CD4-positive, alpha-beta memory T cell (primary cell): Measurements from ENCODE around the gene SH3BP2. TPM values are rescaled to one million over a fixed set of nuclear protein-coding genes. Genes with fewer than 3 reads are reported as not detected.

ENCODE experiments used
- CTCF ChIA-PET: fragments of 350-600 bp; sonication (Branson Sonifier 250); formaldehyde crosslinking; loops from one replicate; lab custom pipeline; 2021; ENCODE audit warnings: inconsistent platforms; ENCODE audit not compliant: partially characterized antibody; lab: Charles Lee
- POLR2A ChIA-PET: fragments of 350-600 bp; sonication (Branson Sonifier 250); formaldehyde crosslinking; loops from one replicate; lab custom pipeline; 2021; ENCODE audit not compliant: partially characterized antibody; lab: Charles Lee
- DNase-seq, 5 donors: peaks; one replicate each; pipeline versions ENCODE4 v3.0.0 to v3.0.0-alpha.2; 2020 to 2022; ENCODE audit warnings: mixed read lengths in 1 of 5
- H3K27ac ChIP-seq: one replicate; pipeline ENCODE4 v1.7.0; 2013; ENCODE audit warnings: low read depth, low read length
- H3K27me3 ChIP-seq: 2 replicates; pipeline ENCODE4 v1.7.0; 2013; ENCODE audit warnings: mild to moderate bottlenecking, low read length, moderate library complexity; ENCODE audit not compliant: insufficient read depth
- H3K36me3 ChIP-seq: 2 replicates; pipeline ENCODE4 v1.7.0; 2013; ENCODE audit warnings: mild to moderate bottlenecking, low read length, moderate library complexity; ENCODE audit not compliant: insufficient read depth
- H3K4me1 ChIP-seq: 2 replicates; pipeline ENCODE4 v1.7.0; 2013; ENCODE audit warnings: mild to moderate bottlenecking, low read length, moderate library complexity; ENCODE audit not compliant: insufficient read depth
- H3K4me3 ChIP-seq, 2 donors: one replicate each; pipeline ENCODE4 v1.7.0; 2013; ENCODE audit warnings: low read length in 2 of 2, mild to moderate bottlenecking in 1 of 2
- H3K9me3 ChIP-seq, 2 donors: one replicate each; pipeline ENCODE4 v1.7.0; 2013; ENCODE audit warnings: low read length in 2 of 2, control low read depth in 1 of 2; ENCODE audit not compliant: control insufficient read depth in 1 of 2
- H3K27ac Mint-ChIP-seq, 7 donors: one replicate each; pipeline ENCODE4 v1.8.0; 2020 to 2021; ENCODE audit warnings: mixed read lengths in 7 of 7, mild to moderate bottlenecking in 6 of 7, inconsistent platforms in 3 of 7, moderate library complexity in 3 of 7
- H3K27me3 Mint-ChIP-seq, 2 donors: one replicate each; pipeline ENCODE4 v1.8.0; 2020 to 2021; ENCODE audit warnings: mixed read lengths in 2 of 2
- H3K36me3 Mint-ChIP-seq, 2 donors: one replicate each; pipeline ENCODE4 v1.8.0; 2020 to 2021; ENCODE audit warnings: mixed read lengths in 2 of 2, inconsistent platforms in 1 of 2, mild to moderate bottlenecking in 1 of 2
- H3K4me1 Mint-ChIP-seq, 4 donors: one replicate each; pipeline ENCODE4 v1.8.0; 2020 to 2021; ENCODE audit warnings: mixed read lengths in 4 of 4, mild to moderate bottlenecking in 1 of 4
- H3K4me3 Mint-ChIP-seq, 8 donors: one replicate each; pipeline ENCODE4 v1.8.0; 2020 to 2021; ENCODE audit warnings: mixed read lengths in 8 of 8, mild to moderate bottlenecking in 7 of 8, moderate library complexity in 6 of 8, inconsistent platforms in 3 of 8
- H3K9me3 Mint-ChIP-seq, 8 donors: one replicate each; pipeline ENCODE4 v1.8.0; 2020 to 2021; ENCODE audit warnings: mixed read lengths in 8 of 8, mild to moderate bottlenecking in 5 of 8, inconsistent platforms in 3 of 8, moderate library complexity in 1 of 8
- intact Hi-C: fragments of 100-400 bp; cut with micrococcal nuclease; formaldehyde crosslinking; loops from one replicate; pipeline ENCODE4 v1.15.1; 2023
- polyA plus RNA-seq, 2 donors: library from polyadenylated mRNA; unstranded; fragments of 300-500 nt; fragmentation: Illumina TruSeq; gene quantifications; one replicate each; pipeline ENCODE4 v1.2.3, GENCODE V29; 2021
- total RNA-seq, 2 experiments: library from RNA; stranded (reverse); gene quantifications; one replicate each; pipeline ENCODE4 v1.2.3, GENCODE V29; 2021

SH3BP2 gene
- total and polyA plus RNA-seq, 4 experiments from 2014 or later, result 3.8 to 44.3 (median 27.1) TPM

DNA sequence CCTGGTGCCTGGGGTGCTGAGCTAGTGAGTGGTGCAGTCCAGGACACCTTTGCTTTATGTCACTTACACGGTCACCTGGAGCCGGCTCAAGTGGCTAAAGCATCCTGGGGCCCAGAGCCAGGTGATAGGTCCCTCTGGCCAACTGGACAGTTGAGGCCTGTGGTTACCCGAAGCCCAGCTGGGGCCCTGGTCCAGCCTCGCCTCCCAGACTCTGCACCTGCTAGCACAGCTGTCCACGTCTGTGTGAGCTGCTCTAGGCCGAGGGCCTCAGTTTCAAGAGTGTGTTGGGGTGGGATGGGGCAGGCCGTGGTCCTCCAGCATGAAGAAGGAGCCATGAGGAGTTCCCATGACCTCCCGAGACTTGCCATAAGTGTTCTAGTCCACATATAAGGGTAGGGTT, 43.1 kb downstream of the SH3BP2 start:
- no peaks in the 10 kb centered on the region for H3K9me3 Mint-ChIP-seq
- peaks cover 30 to 57% (median 40%) of the 10 kb centered on the region in 4 donors for H3K4me1 Mint-ChIP-seq
- POLR2A ChIA-PET, result interaction anchor here (0.7 to 2.8 kb wide), 6 partner anchors 11 to 118 kb away, joined by 3 to 8 read pairs (median 4); no protein-coding TSS in a partner anchor
- Histone ChIP-seq H3K4me1 (peaks cover 65% of the 10 kb centered on the region), H3K36me3 (peaks cover 12% of the 10 kb centered on the region), H3K27ac (peak overlapping the region; percentile 55), H3K27me3 (no peaks in the 10 kb centered on the region), H3K9me3 (no peaks in the 10 kb centered on the region), H3K4me3 (no peak overlapping the region)
- CTCF ChIA-PET, result no interaction called here
- H3K27ac Mint-ChIP-seq, result peak overlapping the region in 6 of 7 donors; percentile 64 to 90 (median 80)
- H3K27me3 Mint-ChIP-seq, result no peaks in the 10 kb centered on the region
- DNase-seq, result no peak
- H3K36me3 Mint-ChIP-seq, result peaks cover 4 to 30% of the 10 kb centered on the region in 2 donors
- intact Hi-C loops, result loop anchor here (5.0 kb wide), 1 partner anchor 39 kb away; no protein-coding TSS in a partner anchor
- peak overlapping the region in 5 of 8 donors; percentile 15 to 46 (median 17) for H3K4me3 Mint-ChIP-seq

DNA sequence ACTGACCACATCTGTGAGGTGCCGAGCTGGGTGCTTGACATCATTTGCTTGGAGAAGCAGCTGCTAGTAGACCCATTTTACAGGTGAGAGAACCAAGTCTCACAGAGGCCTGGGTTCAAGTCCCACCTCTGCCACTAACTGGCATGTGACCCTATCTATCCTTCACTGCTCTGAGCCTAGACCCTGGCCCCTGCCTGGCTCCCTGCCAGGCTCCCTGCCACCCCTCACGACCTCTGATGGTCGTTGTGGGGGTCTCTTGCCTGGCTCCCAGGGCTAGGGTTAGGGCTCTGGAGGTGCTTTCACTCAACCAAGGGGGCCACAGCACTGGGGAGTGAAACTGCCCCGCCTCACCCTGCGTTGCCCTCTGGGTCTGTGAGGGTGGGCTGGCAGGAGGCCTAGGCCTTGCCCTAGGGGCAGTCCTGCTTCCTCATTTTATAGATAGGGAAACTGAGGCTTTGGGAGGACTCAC, 43.5 kb downstream of the SH3BP2 start:
- CTCF ChIA-PET, result no interaction called here
- POLR2A ChIA-PET, result interaction anchor here (0.7 to 2.8 kb wide), 6 partner anchors 11 to 117 kb away, joined by 3 to 8 read pairs (median 4); no protein-coding TSS in a partner anchor
- H3K4me1 ChIP-seq, result peaks cover 65% of the 10 kb centered on the region
- intact Hi-C loops, result loop anchor here (5.0 kb wide), 1 partner anchor 39 kb away; no protein-coding TSS in a partner anchor
- peaks cover 4 to 27% of the 10 kb centered on the region in 2 donors for H3K36me3 Mint-ChIP-seq
- H3K9me3 Mint-ChIP-seq, result no peaks in the 10 kb centered on the region
- DNase-seq, result no peak
- H3K4me3 Mint-ChIP-seq, result peak overlapping the region in 5 of 8 donors; percentile 15 to 46 (median 17)
- peaks cover 30 to 60% (median 40%) of the 10 kb centered on the region in 4 donors for H3K4me1 Mint-ChIP-seq
- H3K36me3 ChIP-seq, result peaks cover 12% of the 10 kb centered on the region
- no peak overlapping the region for H3K4me3 ChIP-seq
- no peaks in the 10 kb centered on the region for H3K27me3 ChIP-seq
- no peaks in the 10 kb centered on the region for H3K27me3 Mint-ChIP-seq
- peak overlapping the region; percentile 64 to 88 (median 76) for H3K27ac Mint-ChIP-seq
- peak overlapping the region; percentile 55 for H3K27ac ChIP-seq
- no peaks in the 10 kb centered on the region for H3K9me3 ChIP-seq

GRCh38 chr4:2837110-2837903, 44.4 kb downstream of the SH3BP2 start:
- intact Hi-C loops, result loop anchor here (5.0 kb wide), 1 partner anchor 40 kb away; no protein-coding TSS in a partner anchor
- H3K4me3 Mint-ChIP-seq, result peak overlapping the region; percentile 69 to 92 (median 86)
- no peaks in the 10 kb centered on the region for H3K9me3 ChIP-seq
- H3K4me1 ChIP-seq, result peaks cover 67% of the 10 kb centered on the region
- H3K4me1 Mint-ChIP-seq, result peaks cover 32 to 66% (median 41%) of the 10 kb centered on the region in 4 donors
- peak overlapping the region in 1 of 2 donors; percentile 54 for H3K4me3 ChIP-seq
- CTCF ChIA-PET, result interaction anchor here (1.4 kb wide), 1 partner anchor 19 kb away, joined by 4 read pairs; no protein-coding TSS in a partner anchor
- POLR2A ChIA-PET, result interaction anchor here (0.8 to 2.5 kb wide), 11 partner anchors 19 to 127 kb away, joined by 3 to 15 read pairs (median 5); partner anchors contain the start of genes GRK4 and NOP14
- DNase-seq, result no peak
- no peaks in the 10 kb centered on the region for H3K27me3 Mint-ChIP-seq
- H3K36me3 Mint-ChIP-seq, result peaks cover 4 to 20% of the 10 kb centered on the region in 2 donors
- peak overlapping the region; percentile 76 to 95 (median 88) for H3K27ac Mint-ChIP-seq
- no peaks in the 10 kb centered on the region for H3K9me3 Mint-ChIP-seq
- H3K27me3 ChIP-seq, result no peaks in the 10 kb centered on the region
- H3K27ac ChIP-seq, result peak overlapping the region; percentile 55
- peaks cover 3% of the 10 kb centered on the region for H3K36me3 ChIP-seq

DNA sequence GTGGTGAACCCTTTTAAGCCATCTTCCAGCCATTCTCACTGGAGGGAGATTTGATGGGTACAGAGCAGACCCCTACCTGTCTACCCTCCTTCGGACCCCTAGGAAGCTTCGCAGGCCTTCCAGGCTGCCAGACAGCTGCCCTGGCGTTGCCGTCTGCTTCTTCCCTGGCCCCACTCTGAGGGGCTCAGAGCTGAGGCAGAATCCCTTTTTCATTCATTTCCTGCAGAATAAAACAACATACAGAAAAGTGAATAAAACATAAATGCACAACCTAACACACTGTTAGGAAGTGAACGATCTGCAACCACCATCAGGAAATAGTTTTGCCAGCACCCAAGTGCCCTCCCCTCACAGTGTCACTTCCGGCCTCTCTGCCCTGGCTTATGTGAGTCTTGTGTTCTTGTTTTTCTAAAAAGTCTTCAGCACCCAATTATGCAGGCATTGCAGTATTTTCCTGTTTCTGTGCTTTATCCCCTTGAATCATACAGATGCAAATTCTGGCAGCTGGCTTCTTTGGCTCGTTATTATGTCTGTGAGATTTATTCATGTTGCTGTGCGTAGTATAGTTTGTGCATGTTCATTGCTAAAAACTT, 45.1 kb downstream of the SH3BP2 start:
- no peaks in the 10 kb centered on the region for H3K27me3 ChIP-seq
- no peaks in the 10 kb centered on the region for H3K36me3 ChIP-seq
- CTCF ChIA-PET, result interaction anchor here (1.4 to 1.6 kb wide), 2 partner anchors 20 to 25 kb away, joined by 4 read pairs; no protein-coding TSS in a partner anchor
- Mint-ChIP-seq H3K9me3 (no peaks in the 10 kb centered on the region), H3K36me3 (peaks cover 4 to 15% of the 10 kb centered on the region in 2 donors), H3K4me3 (peak overlapping the region; percentile 69 to 92 (median 86)), H3K4me1 (peaks cover 36 to 73% (median 47%) of the 10 kb centered on the region in 4 donors), H3K27me3 (no peaks in the 10 kb centered on the region), H3K27ac (peak overlapping the region; percentile 76 to 95 (median 88))
- H3K4me3 ChIP-seq, result peak overlapping the region; percentile 1 to 54
- POLR2A ChIA-PET, result interaction anchor here (0.7 to 2.5 kb wide), 18 partner anchors 14 to 829 kb away, joined by 3 to 15 read pairs (median 4); partner anchors contain the start of genes GRK4, HAUS3, NOP14 and POLN
- peak; percentile 75 to 89 (median 81) for DNase-seq
- no peaks in the 10 kb centered on the region for H3K9me3 ChIP-seq
- intact Hi-C loops, result loop anchor here (2.0 to 5.0 kb wide), 2 partner anchors 25 to 41 kb away; no protein-coding TSS in a partner anchor
- peak overlapping the region; percentile 55 for H3K27ac ChIP-seq
- H3K4me1 ChIP-seq, result peaks cover 74% of the 10 kb centered on the region

DNA sequence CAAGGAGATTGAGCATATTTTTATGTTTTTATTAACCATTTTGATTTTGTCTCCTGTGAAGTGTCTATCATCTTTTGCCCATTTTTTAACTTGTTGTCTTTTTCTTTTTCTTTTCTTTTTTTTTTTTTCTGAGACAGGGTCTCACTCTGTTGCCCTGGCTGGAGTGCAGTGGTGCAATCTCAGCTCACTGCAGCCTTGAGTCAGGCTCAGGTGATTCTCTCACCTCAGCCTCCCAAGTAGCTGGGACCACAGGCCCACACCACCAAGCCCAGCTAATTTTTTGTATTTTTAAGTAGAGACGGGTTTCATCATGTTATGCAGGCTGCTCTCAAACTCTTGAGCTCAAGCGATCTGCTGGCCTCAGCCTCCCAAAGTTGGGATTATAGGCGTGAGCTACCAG, 46.2 kb downstream of the SH3BP2 start:
- CTCF ChIA-PET, result interaction anchor here (0.6 to 1.6 kb wide), 6 partner anchors 21 to 77 kb away, joined by 3 to 4 read pairs (median 3); no protein-coding TSS in a partner anchor
- Mint-ChIP-seq H3K27me3 (no peaks in the 10 kb centered on the region), H3K36me3 (peaks cover 4 to 9% of the 10 kb centered on the region in 2 donors), H3K4me1 (peaks cover 36 to 74% (median 48%) of the 10 kb centered on the region in 4 donors), H3K4me3 (peak overlapping the region; percentile 15 to 92 (median 83)), H3K9me3 (no peaks in the 10 kb centered on the region), H3K27ac (peak overlapping the region; percentile 64 to 95 (median 84))
- H3K27me3 ChIP-seq, result no peaks in the 10 kb centered on the region
- H3K27ac ChIP-seq, result peak overlapping the region; percentile 55
- H3K9me3 ChIP-seq, result no peaks in the 10 kb centered on the region
- DNase-seq, result no peak
- no peaks in the 10 kb centered on the region for H3K36me3 ChIP-seq
- peak overlapping the region in 1 of 2 donors; percentile 54 for H3K4me3 ChIP-seq
- H3K4me1 ChIP-seq, result peaks cover 74% of the 10 kb centered on the region
- POLR2A ChIA-PET, result interaction anchor here (1.0 to 2.5 kb wide), 10 partner anchors 13 to 830 kb away, joined by 3 to 15 read pairs (median 5); partner anchors contain the start of gene TNIP2
- intact Hi-C loops, result loop anchor here (2.0 to 5.0 kb wide), 2 partner anchors 26 to 42 kb away; no protein-coding TSS in a partner anchor

GRCh38 chr4:2842687-2843262, 49.9 kb downstream of the SH3BP2 start:
- ChIA-PET CTCF (no interaction called here), POLR2A (interaction anchor here (1.0 to 2.9 kb wide), 7 partner anchors 8 to 93 kb away, joined by 4 to 15 read pairs (median 5); no protein-coding TSS in a partner anchor)
- no peaks in the 10 kb centered on the region for H3K27me3 ChIP-seq
- Mint-ChIP-seq H3K9me3 (peaks cover 0 to 1% (median 0%) of the 10 kb centered on the region in 8 donors), H3K27me3 (no peaks in the 10 kb centered on the region), H3K36me3 (peaks cover 4 to 10% of the 10 kb centered on the region in 2 donors), H3K4me1 (peaks cover 42 to 72% (median 49%) of the 10 kb centered on the region in 4 donors), H3K4me3 (peak overlapping the region; percentile 74 to 90 (median 77)), H3K27ac (peak overlapping the region; percentile 65 to 95 (median 84))
- H3K4me3 ChIP-seq, result peak overlapping the region; percentile 65 to 72
- no peak for DNase-seq
- H3K27ac ChIP-seq, result peak overlapping the region; percentile 84
- H3K36me3 ChIP-seq, result no peaks in the 10 kb centered on the region
- H3K9me3 ChIP-seq, result no peaks in the 10 kb centered on the region
- intact Hi-C loops, result loop anchor here (1.0 to 5.0 kb wide), 3 partner anchors 85 to 121 kb away; partner anchors contain the start of genes GRK4, NOP14 and TNIP2
- H3K4me1 ChIP-seq, result peaks cover 71% of the 10 kb centered on the region
